Prostate gland (tissue), 2 donors: ENCODE results near the gene PTPRG. TPM values are rescaled to one million over a fixed set of nuclear protein-coding genes. Genes with fewer than 3 reads are reported as not detected.

Experiments used
- DNase-seq: peaks from one replicate; pipeline ENCODE4 v3.0.0-alpha.2; 2019; ENCODE audit warnings: low spot score
- H3K27ac ChIP-seq, 2 donors: fragments of 200-600 bp; sonication (generic); 2 replicates each; pipeline ENCODE4 v1.5.1; 2017 to 2019
- H3K27me3 ChIP-seq: fragments of 200-600 bp; sonication (generic); replicated peaks from 2 replicates; pipeline ENCODE4 v1.5.1; 2019; ENCODE audit not compliant: insufficient read depth
- H3K36me3 ChIP-seq, 2 donors: fragments of 200-600 bp; sonication (generic); 1 replicate in 1 of 2; 2 replicates in 1 of 2; pipeline versions ENCODE4 v1.5.1 to v1.8.1; 2017 to 2019
- H3K4me1 ChIP-seq: fragments of 200-600 bp; sonication (generic); replicated peaks from 2 replicates; pipeline ENCODE4 v1.5.1; 2019
- H3K4me3 ChIP-seq, 2 donors: fragments of 200-600 bp; sonication (generic); 2 replicates each; pipeline ENCODE4 v1.5.1; 2017 to 2019
- H3K9me3 ChIP-seq: fragments of 200-600 bp; sonication (generic); 2 replicates; pipeline ENCODE4 v1.5.1; 2017
- POLR2A ChIP-seq: fragments of 450-650 bp; IDR thresholded peaks from one replicate; pipeline ENCODE4 v1.6.1; 2016; ENCODE audit warnings: antibody characterized with exemption, mild to moderate bottlenecking
- POLR2AphosphoS5 ChIP-seq: sonication (generic); formaldehyde crosslinking; IDR thresholded peaks from one replicate; pipeline ENCODE4 v1.6.1; 2017; ENCODE audit warnings: antibody characterized with exemption
- WGBS: methylation state at CpG from one replicate; pipeline ENCODE4 v1.1.5; 2018; 5-methylcytosine and 5-hydroxymethylcytosine counted together
- intact Hi-C: fragments of 100-400 bp; cut with DNase I; formaldehyde crosslinking; loops from one replicate; pipeline ENCODE4 v1.14.2; 2022
- total RNA-seq, 2 donors: library from RNA; depleted of rRNA; stranded (reverse); fragments of >200 nt; gene quantifications; one replicate each; pipeline ENCODE4 v1.1.0, GENCODE V29; 2016
- TF ChIP-seq, protein P1 (sequence below), 4 experiments: fragments of 200-600 bp in 2 of 4; fragments of 450-650 bp in 2 of 4; sonication (generic) in 2 of 4; IDR thresholded peaks; 1 replicate in 3 of 4; 2 replicates in 1 of 4; pipeline ENCODE4 v1.5.1; 2016 to 2019; ENCODE audit warnings: antibody characterized with exemption in 4 of 4, mild to moderate bottlenecking in 2 of 4, moderate library complexity in 2 of 4

The PTPRG gene
- total RNA-seq, 2 donors from 2014 or later = 22.0 to 78.6 TPM

DNA sequence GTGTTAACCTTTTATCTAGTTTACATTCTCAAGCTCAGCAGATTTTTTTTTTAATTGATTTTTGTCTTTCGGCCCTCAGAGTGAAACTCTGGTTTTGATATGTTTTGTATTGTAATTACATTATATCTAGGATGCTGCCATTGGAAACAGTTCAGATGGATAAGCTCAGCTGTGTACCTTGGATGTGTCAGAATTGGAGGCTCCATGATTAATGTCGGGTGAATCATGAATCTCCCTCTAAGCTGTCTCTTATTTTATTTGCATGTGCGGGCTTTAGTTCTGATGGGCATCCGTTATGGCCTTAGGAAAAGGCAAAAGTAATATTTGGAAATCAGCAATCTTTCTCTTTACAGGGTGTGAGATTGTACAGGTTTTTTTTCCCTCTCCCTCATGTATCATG lies 4.2 kb downstream of the PTPRG start:
- no peaks in the 10 kb centered on the region for H3K36me3 ChIP-seq

DNA sequence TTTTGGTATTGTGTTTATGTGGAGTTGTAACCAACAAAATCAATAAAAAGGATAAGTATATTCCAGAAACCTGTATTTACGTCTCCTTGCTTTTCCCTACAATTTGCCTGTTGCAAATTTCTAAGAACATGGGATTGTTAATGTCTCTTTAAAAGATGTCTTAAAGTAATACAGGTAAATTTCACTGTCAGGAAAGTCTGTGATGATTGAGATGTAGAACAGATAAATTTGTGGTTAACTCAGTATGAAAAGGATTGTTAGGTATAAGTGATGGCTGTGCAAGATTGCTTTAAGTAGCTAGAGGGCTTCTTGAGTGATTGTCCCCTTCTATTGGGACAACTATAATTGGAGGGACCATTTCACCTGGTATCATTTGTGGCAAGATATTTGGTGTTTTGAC lies 6.8 kb downstream of the PTPRG start:
- no peak overlapping the region for H3K27ac ChIP-seq
- WGBS = 94% methylated on average over 1 of the region's 1 CpG
- no peaks in the 10 kb centered on the region for H3K27me3 ChIP-seq
- intact Hi-C loops = no loop called here
- H3K4me1 ChIP-seq = no peaks in the 10 kb centered on the region
- no peaks in the 10 kb centered on the region for H3K9me3 ChIP-seq
- no peak overlapping the region for H3K4me3 ChIP-seq
- DNase-seq = no peak
- TF ChIP-seq POLR2AphosphoS5 = no peak
- no peak for TF ChIP-seq POLR2A
- TF ChIP-seq, protein P1, sequence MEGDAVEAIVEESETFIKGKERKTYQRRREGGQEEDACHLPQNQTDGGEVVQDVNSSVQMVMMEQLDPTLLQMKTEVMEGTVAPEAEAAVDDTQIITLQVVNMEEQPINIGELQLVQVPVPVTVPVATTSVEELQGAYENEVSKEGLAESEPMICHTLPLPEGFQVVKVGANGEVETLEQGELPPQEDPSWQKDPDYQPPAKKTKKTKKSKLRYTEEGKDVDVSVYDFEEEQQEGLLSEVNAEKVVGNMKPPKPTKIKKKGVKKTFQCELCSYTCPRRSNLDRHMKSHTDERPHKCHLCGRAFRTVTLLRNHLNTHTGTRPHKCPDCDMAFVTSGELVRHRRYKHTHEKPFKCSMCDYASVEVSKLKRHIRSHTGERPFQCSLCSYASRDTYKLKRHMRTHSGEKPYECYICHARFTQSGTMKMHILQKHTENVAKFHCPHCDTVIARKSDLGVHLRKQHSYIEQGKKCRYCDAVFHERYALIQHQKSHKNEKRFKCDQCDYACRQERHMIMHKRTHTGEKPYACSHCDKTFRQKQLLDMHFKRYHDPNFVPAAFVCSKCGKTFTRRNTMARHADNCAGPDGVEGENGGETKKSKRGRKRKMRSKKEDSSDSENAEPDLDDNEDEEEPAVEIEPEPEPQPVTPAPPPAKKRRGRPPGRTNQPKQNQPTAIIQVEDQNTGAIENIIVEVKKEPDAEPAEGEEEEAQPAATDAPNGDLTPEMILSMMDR (IDR thresholded peaks at IDR 0.05) = no peak
- no peaks in the 10 kb centered on the region for H3K36me3 ChIP-seq

More for the DNA sequence above, 4.2 kb downstream of the PTPRG start:
- no peak for TF ChIP-seq POLR2AphosphoS5
- TF ChIP-seq POLR2A = no peak
- TF ChIP-seq, protein P1 (IDR thresholded peaks at IDR 0.05) = no peak
- no peak overlapping the region for H3K27ac ChIP-seq
- H3K27me3 ChIP-seq = no peaks in the 10 kb centered on the region
- no peak overlapping the region for H3K4me3 ChIP-seq
- H3K9me3 ChIP-seq = no peaks in the 10 kb centered on the region
- WGBS = 84% methylated on average over 4 of the region's 4 CpGs
- no peak for DNase-seq
- no peaks in the 10 kb centered on the region for H3K4me1 ChIP-seq
- intact Hi-C loops = no loop called here

DNA sequence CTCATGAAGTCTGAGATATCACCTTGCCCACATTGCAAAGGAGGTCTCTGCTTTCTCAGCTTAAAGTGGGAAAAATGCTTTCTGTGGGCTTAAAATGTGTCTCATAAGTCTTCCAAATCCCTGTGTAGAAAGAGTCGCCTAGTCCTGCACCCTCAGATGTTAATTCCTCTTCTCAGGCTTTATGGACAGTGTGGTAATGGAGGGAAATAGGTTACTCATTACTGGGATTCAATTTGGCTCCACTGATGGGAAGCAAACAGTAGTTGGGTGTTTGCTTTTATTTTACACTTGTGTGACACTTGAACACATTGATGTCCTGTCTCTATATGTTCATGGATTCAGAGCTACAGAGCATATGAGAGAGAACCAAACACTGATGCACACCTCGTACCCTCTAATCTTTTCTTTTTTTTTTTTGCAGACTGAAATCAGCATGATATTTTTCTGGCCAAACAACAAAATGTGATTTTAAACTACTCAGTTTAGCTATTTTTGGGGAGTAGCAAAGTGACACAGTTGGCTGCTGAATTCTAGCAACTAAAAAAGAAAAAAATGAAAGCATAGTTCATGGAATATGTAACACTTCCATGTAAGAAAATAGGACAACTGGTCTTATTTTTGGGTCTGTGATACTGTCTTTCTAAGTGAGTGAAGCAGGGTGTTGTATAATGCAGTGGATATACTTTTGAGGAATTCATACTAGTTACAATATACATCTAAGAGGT lies 8.6 kb downstream of the PTPRG start:
- no peak for TF ChIP-seq POLR2AphosphoS5
- TF ChIP-seq POLR2A = no peak
- TF ChIP-seq, protein P1 (IDR thresholded peaks at IDR 0.05) = no peak
- Histone ChIP-seq H3K4me1 (no peaks in the 10 kb centered on the region), H3K36me3 (no peaks in the 10 kb centered on the region), H3K27ac (no peak overlapping the region), H3K27me3 (no peaks in the 10 kb centered on the region), H3K4me3 (no peak overlapping the region), H3K9me3 (no peaks in the 10 kb centered on the region)
- WGBS = 67% methylated on average over 2 of the region's 2 CpGs
- intact Hi-C loops = no loop called here
- no peak for DNase-seq

DNA sequence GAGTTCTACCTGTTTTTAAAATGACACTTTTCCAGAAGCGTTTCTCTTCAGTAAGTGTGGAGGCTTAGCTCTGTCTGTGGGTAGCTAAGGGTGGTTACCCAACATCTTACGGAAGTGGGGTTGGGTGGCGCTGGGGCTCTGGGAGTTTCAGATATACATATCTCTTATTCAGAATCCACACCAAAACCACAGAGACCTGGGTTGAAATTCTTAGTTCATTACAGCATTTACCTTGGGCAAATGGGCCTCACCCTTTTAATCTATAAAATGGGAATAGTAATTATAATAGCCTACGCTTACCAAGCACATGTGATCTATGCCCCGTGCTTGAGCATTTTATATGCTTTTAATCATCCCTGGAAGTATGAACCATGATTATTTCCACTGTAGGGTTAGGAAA lies 9.4 kb downstream of the PTPRG start:
- TF ChIP-seq POLR2AphosphoS5 = no peak
- TF ChIP-seq, protein P1 (IDR thresholded peaks at IDR 0.05) = no peak
- no peak for TF ChIP-seq POLR2A
- DNase-seq = no peak
- no peak overlapping the region for H3K4me3 ChIP-seq
- H3K27me3 ChIP-seq = no peaks in the 10 kb centered on the region
- intact Hi-C loops = no loop called here
- H3K9me3 ChIP-seq = no peaks in the 10 kb centered on the region
- no peaks in the 10 kb centered on the region for H3K36me3 ChIP-seq
- 92% methylated on average over 5 of the region's 5 CpGs for WGBS
- H3K4me1 ChIP-seq = no peaks in the 10 kb centered on the region
- H3K27ac ChIP-seq = no peak overlapping the region
